ENCODE data around the gene KRTAP10-11. TPM values are rescaled to one million over a fixed set of nuclear protein-coding genes. Genes with fewer than 3 reads are reported as not detected.

KRTAP10-11 gene
- total RNA-seq, 4 donors from 2014 or later: not detected

DNA sequence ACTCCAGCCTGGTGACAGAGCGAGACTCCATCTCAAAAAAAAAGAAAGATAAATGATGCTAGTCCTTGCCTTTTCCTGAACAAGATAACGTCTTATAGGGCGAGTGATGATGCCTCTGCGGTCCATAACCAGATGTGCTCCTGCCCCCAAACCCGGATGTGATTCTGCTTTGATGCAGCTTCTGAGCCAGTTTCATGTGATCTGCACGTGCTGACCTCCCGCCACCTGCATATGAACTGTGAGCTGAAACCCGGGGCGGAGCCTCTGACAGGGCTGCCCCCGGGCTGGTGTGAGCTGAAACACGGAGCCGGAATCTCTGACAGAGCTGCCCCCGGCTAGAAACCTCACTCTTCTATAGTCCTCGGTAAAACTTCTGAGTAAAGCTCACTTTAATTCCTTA, 6.9 kb downstream of the KRTAP10-11 start:
- DNase-seq (no peak), ATAC-seq (no peak)
- no peak overlapping the region for H3K4me3 ChIP-seq
- no peak overlapping the region for H3K27ac ChIP-seq
- TF ChIP-seq, protein P1, sequence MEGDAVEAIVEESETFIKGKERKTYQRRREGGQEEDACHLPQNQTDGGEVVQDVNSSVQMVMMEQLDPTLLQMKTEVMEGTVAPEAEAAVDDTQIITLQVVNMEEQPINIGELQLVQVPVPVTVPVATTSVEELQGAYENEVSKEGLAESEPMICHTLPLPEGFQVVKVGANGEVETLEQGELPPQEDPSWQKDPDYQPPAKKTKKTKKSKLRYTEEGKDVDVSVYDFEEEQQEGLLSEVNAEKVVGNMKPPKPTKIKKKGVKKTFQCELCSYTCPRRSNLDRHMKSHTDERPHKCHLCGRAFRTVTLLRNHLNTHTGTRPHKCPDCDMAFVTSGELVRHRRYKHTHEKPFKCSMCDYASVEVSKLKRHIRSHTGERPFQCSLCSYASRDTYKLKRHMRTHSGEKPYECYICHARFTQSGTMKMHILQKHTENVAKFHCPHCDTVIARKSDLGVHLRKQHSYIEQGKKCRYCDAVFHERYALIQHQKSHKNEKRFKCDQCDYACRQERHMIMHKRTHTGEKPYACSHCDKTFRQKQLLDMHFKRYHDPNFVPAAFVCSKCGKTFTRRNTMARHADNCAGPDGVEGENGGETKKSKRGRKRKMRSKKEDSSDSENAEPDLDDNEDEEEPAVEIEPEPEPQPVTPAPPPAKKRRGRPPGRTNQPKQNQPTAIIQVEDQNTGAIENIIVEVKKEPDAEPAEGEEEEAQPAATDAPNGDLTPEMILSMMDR (IDR thresholded peaks at IDR 0.05 in 4 of 5, conservative IDR thresholded peaks at IDR 0.05 in 1 of 5): no peak
- no peak for TF ChIP-seq POLR2A (IDR thresholded peaks at IDR 0.05)
- peaks cover 8 to 14% (median 11%) of the 10 kb centered on the region in 3 donors for H3K27me3 ChIP-seq
- intact Hi-C loops (cut with DNase I; ENCODE audit: low total_unique reads) (no loop called here), in situ Hi-C loops (cut with MboI; ENCODE audit: low sequenced_read_pairs in 4 of 4) (no loop called here)
- H3K4me1 ChIP-seq: no peaks in the 10 kb centered on the region
- H3K36me3 ChIP-seq: no peaks in the 10 kb centered on the region
- no peaks in the 10 kb centered on the region for H3K9me3 ChIP-seq

DNA sequence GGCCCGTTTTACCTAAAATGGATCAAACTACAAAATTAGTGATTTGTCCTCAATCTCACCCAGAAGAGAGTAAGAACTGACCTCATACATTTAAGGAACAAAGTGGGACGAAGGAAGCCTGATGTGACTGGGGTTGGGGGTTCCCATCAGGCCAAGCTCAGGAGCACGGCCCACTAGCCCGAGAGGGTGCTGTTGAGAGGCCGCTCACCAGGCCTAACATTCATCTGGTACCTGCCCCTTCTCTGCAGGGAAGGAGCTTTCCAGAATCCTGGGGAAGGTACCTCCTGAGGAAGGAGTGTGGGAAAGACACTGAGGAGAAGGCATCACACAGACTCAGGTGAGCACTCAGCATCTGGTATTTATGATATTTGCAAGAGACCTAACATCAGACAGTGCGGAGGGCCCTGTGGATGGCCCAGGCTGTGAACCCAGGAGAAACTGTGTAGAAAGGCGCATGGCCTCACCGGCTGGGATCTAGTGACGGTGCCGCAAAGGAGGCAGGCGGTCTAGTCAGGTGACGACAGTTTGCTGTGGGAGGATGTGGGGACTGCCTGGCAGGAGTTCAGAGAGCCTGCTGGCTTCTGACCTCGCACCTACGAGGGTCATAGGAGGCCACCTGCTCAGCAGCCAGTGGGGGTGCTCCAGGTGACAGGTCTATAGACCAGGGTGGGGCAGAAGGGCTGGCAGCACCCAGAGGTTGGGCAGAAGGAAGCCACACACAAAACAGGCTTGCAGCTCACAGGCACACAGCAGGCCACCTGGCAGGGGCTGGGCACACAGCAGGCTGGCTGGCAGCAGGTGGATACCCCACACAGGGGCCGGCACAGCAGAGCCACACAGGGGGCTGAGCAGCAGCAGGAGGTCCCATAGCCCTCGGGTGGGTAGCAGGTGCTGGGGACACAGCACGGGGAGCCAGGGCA, 7.7 kb downstream of the KRTAP10-11 start:
- no peak for TF ChIP-seq POLR2A (IDR thresholded peaks at IDR 0.05)
- TF ChIP-seq, protein P1 (IDR thresholded peaks at IDR 0.05 in 4 of 5, conservative IDR thresholded peaks at IDR 0.05 in 1 of 5): no peak
- intact Hi-C loops (cut with DNase I; ENCODE audit: low total_unique reads) (no loop called here), in situ Hi-C loops (cut with MboI; ENCODE audit: low sequenced_read_pairs in 4 of 4) (no loop called here)
- Histone ChIP-seq H3K27me3 (peaks cover 3 to 11% (median 4%) of the 10 kb centered on the region in 3 donors), H3K4me3 (no peak overlapping the region), H3K36me3 (no peaks in the 10 kb centered on the region), H3K9me3 (no peaks in the 10 kb centered on the region), H3K27ac (no peak overlapping the region), H3K4me1 (no peaks in the 10 kb centered on the region)
- DNase-seq (no peak), ATAC-seq (no peak)

DNA sequence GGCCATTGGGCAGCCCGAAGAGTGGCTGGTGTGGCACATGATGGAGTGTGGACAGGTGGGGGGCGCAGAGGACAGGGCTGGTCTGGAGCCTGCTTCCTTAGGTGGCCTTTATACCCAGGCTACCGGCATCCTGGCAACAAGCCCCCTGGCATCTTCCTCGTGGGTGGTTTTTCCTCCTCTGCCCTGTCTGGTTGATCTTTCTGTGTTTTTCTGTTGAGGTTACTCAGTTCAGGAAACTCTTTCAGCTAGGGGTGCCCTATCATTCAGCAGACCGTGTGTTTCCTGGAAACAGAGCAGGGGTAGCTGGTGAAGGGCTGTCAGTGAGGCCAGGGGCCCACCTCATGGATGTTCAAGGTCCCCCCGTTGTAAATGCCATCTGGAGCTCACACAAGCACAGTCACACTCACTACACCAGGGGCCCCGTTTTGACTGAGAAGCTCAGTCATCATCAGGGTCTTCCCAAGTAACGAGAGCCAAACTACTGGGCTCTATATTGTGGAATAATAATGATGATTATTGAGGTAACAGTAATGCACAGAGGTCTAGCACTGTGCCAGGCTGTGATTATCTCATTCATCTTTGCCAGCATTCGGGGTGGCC, 8.5 kb downstream of the KRTAP10-11 start, which contains the start of gene KRTAP12-4:
Gene KRTAP12-4, minus strand, starts transcription at position 84 of the 600 bp plus-strand sequence. Its CDS starts 45 bp downstream, at position 39.
- H3K27ac ChIP-seq: no peak within 1 kb of the TSS
- ATAC-seq: no peak
- no peak for DNase-seq
- H3K27me3 ChIP-seq: peaks cover 0 to 8% (median 4%) of the 10 kb centered on the region in 3 donors
- no peak for TF ChIP-seq POLR2A (IDR thresholded peaks at IDR 0.05)
- TF ChIP-seq, protein P1 (IDR thresholded peaks at IDR 0.05 in 4 of 5, conservative IDR thresholded peaks at IDR 0.05 in 1 of 5): no peak
- in situ Hi-C loops (cut with MboI; ENCODE audit: low sequenced_read_pairs in 4 of 4): no loop called here
- H3K36me3 ChIP-seq: no peaks in the 10 kb centered on the region
- intact Hi-C loops (cut with DNase I; ENCODE audit: low total_unique reads): no loop called here
- no peak within 1 kb of the TSS for H3K4me3 ChIP-seq
- no peaks in the 10 kb centered on the region for H3K9me3 ChIP-seq
- H3K4me1 ChIP-seq: no peaks in the 10 kb centered on the region

DNA sequence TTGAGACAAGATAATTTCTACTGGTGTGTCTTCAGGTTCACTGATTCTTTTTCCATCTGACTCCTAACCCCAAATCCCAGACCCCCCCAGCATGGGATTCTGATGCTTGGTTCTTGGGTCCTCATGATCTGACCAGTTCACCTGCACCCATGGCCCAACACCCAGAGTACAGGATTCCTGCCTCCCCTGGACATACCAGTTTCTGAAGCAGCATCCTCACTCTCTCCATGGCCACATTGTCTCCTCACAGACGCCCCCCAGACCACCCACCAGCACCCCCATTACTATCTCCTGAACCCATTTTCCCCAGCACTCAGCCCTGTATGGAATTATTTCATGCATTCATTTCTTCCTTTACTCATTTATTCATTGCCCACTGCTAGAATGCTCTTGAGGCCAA, 10.7 kb downstream of the KRTAP10-11 start:
- no peak for ATAC-seq
- peaks cover 0 to 8% (median 4%) of the 10 kb centered on the region in 3 donors for H3K27me3 ChIP-seq
- H3K27ac ChIP-seq: no peak overlapping the region
- no peaks in the 10 kb centered on the region for H3K9me3 ChIP-seq
- no peaks in the 10 kb centered on the region for H3K36me3 ChIP-seq
- intact Hi-C loops (cut with DNase I; ENCODE audit: low total_unique reads): no loop called here
- H3K4me3 ChIP-seq: no peak overlapping the region
- DNase-seq: no peak
- no peaks in the 10 kb centered on the region for H3K4me1 ChIP-seq
- TF ChIP-seq, protein P1 (IDR thresholded peaks at IDR 0.05 in 4 of 5, conservative IDR thresholded peaks at IDR 0.05 in 1 of 5): no peak
- no peak for TF ChIP-seq POLR2A (IDR thresholded peaks at IDR 0.05)
- in situ Hi-C loops (cut with MboI; ENCODE audit: low sequenced_read_pairs in 4 of 4): no loop called here
